Esophagus muscularis mucosa (tissue), 3 donors: ENCODE measurements around the gene NAV2.

Experiments
- POLR2AphosphoS5 ChIP-seq, 2 donors: sonication (generic); formaldehyde crosslinking; IDR thresholded peaks; one replicate each; pipeline ENCODE4 v1.6.1; 2017; ENCODE audit warnings: antibody characterized with exemption in 2 of 2
- TF ChIP-seq, protein P1 (sequence below), 3 experiments: fragments of 200-600 bp in 2 of 3; fragments of 450-650 bp in 1 of 3; sonication (generic) in 2 of 3; IDR thresholded peaks; one replicate each; pipeline ENCODE4 v1.5.1; 2017 to 2019; ENCODE audit warnings: antibody characterized with exemption in 3 of 3, mild to moderate bottlenecking in 2 of 3, moderate library complexity in 1 of 3

DNA sequence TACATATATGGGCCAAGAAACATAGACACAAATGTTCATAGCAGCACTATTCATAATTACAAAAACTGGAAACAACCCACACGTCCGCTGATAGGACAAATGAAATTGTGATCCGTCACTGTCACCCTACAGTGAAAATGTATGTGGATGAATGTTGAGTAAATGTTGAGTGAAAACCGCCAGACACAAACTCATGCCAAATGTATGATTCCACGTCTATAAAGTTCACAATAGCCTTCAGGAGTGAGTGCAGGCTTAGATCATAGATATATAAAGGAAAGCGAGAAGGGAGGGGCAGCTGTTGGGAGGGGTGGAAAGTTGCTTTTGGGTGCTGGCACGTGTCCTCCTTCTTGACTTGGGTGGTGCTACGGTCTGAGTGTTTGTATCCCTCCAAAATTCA lies 414.1 kb downstream of the NAV2 start:
- TF ChIP-seq, protein P1, sequence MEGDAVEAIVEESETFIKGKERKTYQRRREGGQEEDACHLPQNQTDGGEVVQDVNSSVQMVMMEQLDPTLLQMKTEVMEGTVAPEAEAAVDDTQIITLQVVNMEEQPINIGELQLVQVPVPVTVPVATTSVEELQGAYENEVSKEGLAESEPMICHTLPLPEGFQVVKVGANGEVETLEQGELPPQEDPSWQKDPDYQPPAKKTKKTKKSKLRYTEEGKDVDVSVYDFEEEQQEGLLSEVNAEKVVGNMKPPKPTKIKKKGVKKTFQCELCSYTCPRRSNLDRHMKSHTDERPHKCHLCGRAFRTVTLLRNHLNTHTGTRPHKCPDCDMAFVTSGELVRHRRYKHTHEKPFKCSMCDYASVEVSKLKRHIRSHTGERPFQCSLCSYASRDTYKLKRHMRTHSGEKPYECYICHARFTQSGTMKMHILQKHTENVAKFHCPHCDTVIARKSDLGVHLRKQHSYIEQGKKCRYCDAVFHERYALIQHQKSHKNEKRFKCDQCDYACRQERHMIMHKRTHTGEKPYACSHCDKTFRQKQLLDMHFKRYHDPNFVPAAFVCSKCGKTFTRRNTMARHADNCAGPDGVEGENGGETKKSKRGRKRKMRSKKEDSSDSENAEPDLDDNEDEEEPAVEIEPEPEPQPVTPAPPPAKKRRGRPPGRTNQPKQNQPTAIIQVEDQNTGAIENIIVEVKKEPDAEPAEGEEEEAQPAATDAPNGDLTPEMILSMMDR (IDR thresholded peaks at IDR 0.05): no peak
- TF ChIP-seq POLR2AphosphoS5 (IDR thresholded peaks at IDR 0.05): no peak
